Left lung (tissue), 10 donors: ENCODE results near the gene GAL. TPM values are rescaled to one million over a fixed set of nuclear protein-coding genes. Genes with fewer than 3 reads are reported as not detected.

ENCODE experiments used
- ATAC-seq: fragments of 200-7000 bp; cut with Tn5 transposase; one replicate; pipeline ENCODE4 v1.9.1; 2020; ENCODE audit warnings: moderate library complexity
- DNase-seq, 4 donors: peaks; one replicate each; pipeline ENCODE4 v3.0.0-alpha.2; 2013 to 2020
- H3K27ac ChIP-seq, 2 donors: fragments of 200-600 bp; sonication (generic) in 1 of 2; one replicate each; pipeline versions ENCODE4 v1.5.0 to v1.8.0; 2020 to 2021
- H3K27me3 ChIP-seq, 2 donors: fragments of 200-600 bp; sonication (generic) in 1 of 2; one replicate each; pipeline versions ENCODE4 v1.5.0 to v1.8.0; 2020 to 2021
- H3K36me3 ChIP-seq, 2 donors: fragments of 200-600 bp; sonication (generic) in 1 of 2; one replicate each; pipeline versions ENCODE4 v1.5.0 to v1.8.0; 2020 to 2021
- H3K4me1 ChIP-seq, 2 donors: fragments of 200-600 bp; one replicate each; pipeline ENCODE4 v1.8.0; 2021
- H3K4me3 ChIP-seq, 2 donors: fragments of 200-600 bp; sonication (generic) in 1 of 2; one replicate each; pipeline versions ENCODE4 v1.5.0 to v1.8.0; 2020 to 2021; ENCODE audit warnings: mild to moderate bottlenecking in 1 of 2
- H3K9me3 ChIP-seq, 2 donors: fragments of 200-600 bp; sonication (generic) in 1 of 2; one replicate each; pipeline versions ENCODE4 v1.5.0 to v1.8.0; 2020 to 2021
- intact Hi-C, 2 donors: fragments of 100-400 bp; cut with DNase I; formaldehyde crosslinking; loops; one replicate each; pipeline versions ENCODE4 v1.11.2 to v1.14.2; 2022
- polyA plus RNA-seq, 6 donors: library from polyadenylated mRNA; unstranded; fragments of 120-200 nt; gene quantifications; one replicate each; pipeline ENCODE4 v1.2.1, GENCODE V29; 2013; ENCODE audit not compliant: insufficient read length in 6 of 6
- total RNA-seq, 2 donors: library from RNA; stranded (reverse); fragmentation: NEBNext Ultra II Directional; extraction: Animal tissue kit (Norgen Biotek cat#: 25700); gene quantifications; one replicate each; pipeline ENCODE4 v1.2.1, GENCODE V29; 2021
- TF ChIP-seq, protein P1 (sequence below), 2 donors: fragments of 200-600 bp; sonication (generic) in 1 of 2; IDR thresholded peaks; one replicate each; pipeline versions ENCODE4 v1.5.0 to v1.8.0; 2021; ENCODE audit warnings: antibody characterized with exemption in 2 of 2
- donor health status: DM: no; HTN: yes; CAD: no.
- donor health status: DM: no; HTN: no; CAD: no.

The GAL gene
- total and polyA plus RNA-seq, 8 donors: 0.15 to 1.4 TPM; not detected in 6

DNA sequence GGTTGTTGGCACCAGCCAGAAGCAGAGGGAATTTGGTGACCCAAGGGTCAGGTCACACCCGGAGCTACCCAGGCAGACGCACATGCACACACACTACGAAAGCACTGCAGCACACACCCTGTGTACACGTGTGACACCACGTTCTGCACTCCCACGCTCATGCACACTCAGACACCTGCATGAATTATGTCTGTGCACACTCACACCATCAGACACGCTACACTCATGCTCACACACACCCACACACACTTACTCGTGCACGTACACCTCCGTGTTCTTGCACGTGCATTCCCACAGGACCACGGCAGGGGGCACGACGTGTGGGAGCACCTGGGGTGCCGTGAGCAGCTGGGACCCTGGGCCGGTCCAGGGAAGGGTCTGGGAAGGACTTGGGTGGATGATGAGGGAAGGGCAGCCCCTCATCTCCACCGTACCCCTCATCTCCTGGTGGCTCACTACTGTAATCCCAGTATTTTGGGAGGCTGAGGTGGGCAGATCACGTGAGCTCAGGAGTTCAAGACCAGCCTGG is 20.8 kb upstream of the GAL start:
- Histone ChIP-seq H3K27ac (no peak overlapping the region), H3K4me1 (no peaks in the 10 kb centered on the region), H3K36me3 (no peaks in the 10 kb centered on the region), H3K4me3 (no peak overlapping the region), H3K9me3 (no peaks in the 10 kb centered on the region), H3K27me3 (peaks cover 0 to 45% of the 10 kb centered on the region in 2 donors)
- TF ChIP-seq, protein P1, sequence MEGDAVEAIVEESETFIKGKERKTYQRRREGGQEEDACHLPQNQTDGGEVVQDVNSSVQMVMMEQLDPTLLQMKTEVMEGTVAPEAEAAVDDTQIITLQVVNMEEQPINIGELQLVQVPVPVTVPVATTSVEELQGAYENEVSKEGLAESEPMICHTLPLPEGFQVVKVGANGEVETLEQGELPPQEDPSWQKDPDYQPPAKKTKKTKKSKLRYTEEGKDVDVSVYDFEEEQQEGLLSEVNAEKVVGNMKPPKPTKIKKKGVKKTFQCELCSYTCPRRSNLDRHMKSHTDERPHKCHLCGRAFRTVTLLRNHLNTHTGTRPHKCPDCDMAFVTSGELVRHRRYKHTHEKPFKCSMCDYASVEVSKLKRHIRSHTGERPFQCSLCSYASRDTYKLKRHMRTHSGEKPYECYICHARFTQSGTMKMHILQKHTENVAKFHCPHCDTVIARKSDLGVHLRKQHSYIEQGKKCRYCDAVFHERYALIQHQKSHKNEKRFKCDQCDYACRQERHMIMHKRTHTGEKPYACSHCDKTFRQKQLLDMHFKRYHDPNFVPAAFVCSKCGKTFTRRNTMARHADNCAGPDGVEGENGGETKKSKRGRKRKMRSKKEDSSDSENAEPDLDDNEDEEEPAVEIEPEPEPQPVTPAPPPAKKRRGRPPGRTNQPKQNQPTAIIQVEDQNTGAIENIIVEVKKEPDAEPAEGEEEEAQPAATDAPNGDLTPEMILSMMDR (IDR thresholded peaks at IDR 0.05): no peak
- DNase-seq (no peak), ATAC-seq (no peak)
- intact Hi-C loops: no loop called here

DNA sequence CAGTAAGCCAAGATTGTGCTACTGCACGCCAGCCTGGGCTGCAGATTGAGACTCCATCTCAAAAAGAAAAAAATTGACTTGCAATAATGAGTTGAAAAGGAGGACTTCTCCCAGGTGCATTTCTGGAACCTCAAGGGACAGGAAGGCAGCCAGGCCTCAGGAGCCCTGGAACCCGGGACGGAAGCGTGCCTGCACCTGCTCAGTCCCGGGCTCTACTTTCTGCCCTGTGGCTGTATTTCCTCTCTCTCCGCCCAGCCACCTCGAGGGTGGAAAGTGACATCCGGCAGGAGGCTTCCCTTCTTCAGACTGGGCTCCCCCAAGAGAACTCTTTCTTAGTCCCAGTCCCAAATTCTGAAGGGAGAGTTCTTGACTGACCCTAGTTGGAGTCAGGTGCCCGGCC is 20.2 kb upstream of the GAL start:
- ATAC-seq: no peak
- TF ChIP-seq, protein P1 (IDR thresholded peaks at IDR 0.05): no peak
- Histone ChIP-seq H3K4me1 (no peaks in the 10 kb centered on the region), H3K36me3 (no peaks in the 10 kb centered on the region), H3K27ac (no peak overlapping the region), H3K4me3 (no peak overlapping the region), H3K9me3 (no peaks in the 10 kb centered on the region), H3K27me3 (peaks cover 0 to 45% of the 10 kb centered on the region in 2 donors)
- DNase-seq: no peak
- intact Hi-C loops: no loop called here

DNA sequence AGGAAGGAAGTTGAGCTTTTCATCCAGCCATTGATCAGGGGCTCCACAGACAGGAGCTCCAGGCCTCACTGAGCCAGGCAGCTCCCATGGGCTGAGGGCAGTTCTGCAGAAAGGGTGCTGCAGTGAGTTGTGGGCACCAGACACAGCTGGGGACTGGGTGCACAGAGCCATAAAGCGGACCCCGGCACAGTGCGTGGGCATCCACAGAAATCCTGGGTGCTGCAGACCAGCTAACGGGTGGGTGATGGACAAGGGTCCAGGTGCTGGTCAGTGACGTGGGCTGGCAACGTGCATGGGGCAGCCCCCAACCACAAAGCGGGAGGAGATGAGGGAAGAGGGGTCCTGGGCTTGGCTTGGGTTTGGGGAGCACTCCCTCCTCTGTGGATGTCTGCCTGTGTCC is 19.4 kb upstream of the GAL start:
- no peaks in the 10 kb centered on the region for H3K36me3 ChIP-seq
- H3K9me3 ChIP-seq: no peaks in the 10 kb centered on the region
- H3K27ac ChIP-seq: no peak overlapping the region
- ATAC-seq (no peak), DNase-seq (no peak)
- H3K4me1 ChIP-seq: no peaks in the 10 kb centered on the region
- intact Hi-C loops: no loop called here
- H3K4me3 ChIP-seq: no peak overlapping the region
- H3K27me3 ChIP-seq: peaks cover 0 to 45% of the 10 kb centered on the region in 2 donors
- TF ChIP-seq, protein P1 (IDR thresholded peaks at IDR 0.05): no peak

DNA sequence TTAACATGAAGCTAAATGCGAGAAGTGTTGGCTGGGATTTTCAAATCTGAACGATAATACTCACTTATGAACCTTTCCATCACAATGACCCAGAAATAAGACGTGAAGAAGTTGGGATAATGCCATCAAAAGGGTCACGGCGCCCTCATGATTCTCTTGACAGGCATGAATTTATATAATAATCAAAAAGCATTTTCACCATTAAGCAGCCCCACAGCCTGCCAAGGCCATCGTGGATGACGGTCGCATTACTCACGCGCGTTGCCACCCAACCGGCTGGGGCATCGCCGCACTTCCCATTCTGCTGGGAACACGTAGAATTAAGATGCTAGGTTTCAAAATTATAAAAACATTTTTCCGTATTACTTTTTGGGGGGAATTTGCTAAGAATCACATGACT is 18.9 kb upstream of the GAL start:
- ATAC-seq: no peak
- TF ChIP-seq, protein P1 (IDR thresholded peaks at IDR 0.05): no peak
- Histone ChIP-seq H3K4me3 (no peak overlapping the region), H3K27me3 (peaks cover 0 to 45% of the 10 kb centered on the region in 2 donors), H3K9me3 (no peaks in the 10 kb centered on the region), H3K4me1 (no peaks in the 10 kb centered on the region), H3K27ac (no peak overlapping the region), H3K36me3 (no peaks in the 10 kb centered on the region)
- no peak for DNase-seq
- intact Hi-C loops: no loop called here

DNA sequence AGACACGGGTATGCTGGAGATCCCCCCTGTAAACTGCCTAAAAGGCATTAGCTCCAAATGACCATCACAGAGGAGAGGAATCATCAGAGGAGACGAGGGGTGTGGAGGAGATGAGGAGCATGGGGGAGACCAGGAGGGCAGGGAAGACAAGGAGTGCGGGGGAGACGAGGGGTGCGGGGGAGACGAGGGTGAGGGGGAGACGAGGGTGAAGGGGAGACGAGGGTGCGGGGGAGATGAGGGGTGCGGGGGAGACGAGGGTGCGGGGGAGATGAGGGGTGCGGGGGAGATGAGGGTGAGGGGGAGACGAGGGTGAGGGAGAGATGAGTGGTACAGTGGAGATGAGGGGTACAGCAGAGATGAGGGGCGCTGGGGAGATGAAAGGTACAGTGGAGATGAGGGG is 17.5 kb upstream of the GAL start:
- no peaks in the 10 kb centered on the region for H3K36me3 ChIP-seq
- ATAC-seq (no peak), DNase-seq (no peak)
- H3K4me3 ChIP-seq: no peak overlapping the region
- intact Hi-C loops: no loop called here
- H3K27ac ChIP-seq: no peak overlapping the region
- no peaks in the 10 kb centered on the region for H3K9me3 ChIP-seq
- no peaks in the 10 kb centered on the region for H3K4me1 ChIP-seq
- peaks cover 0 to 39% of the 10 kb centered on the region in 2 donors for H3K27me3 ChIP-seq
- TF ChIP-seq, protein P1 (IDR thresholded peaks at IDR 0.05): no peak
